K562 (cell line): Measurements from ENCODE around the gene KNG1.

Experiments used
- CCNT2 ChIP-seq: IDR thresholded peaks from 2 replicates; pipeline ENCODE4 v1.6.1; 2011; ENCODE audit warnings: borderline replicate concordance, low read depth, mild to moderate bottlenecking, moderate library complexity, mixed read lengths, low read length; ENCODE audit not compliant: insufficient read length; ENCODE audit errors: extremely low read depth
- CHD1 ChIP-seq: fragments of 200-600 bp; sonication (generic); IDR thresholded peaks from one replicate; pipeline ENCODE4 v1.6.1; 2012; ENCODE audit warnings: mild to moderate bottlenecking, moderate library complexity, low read length, inconsistent platforms
- E2F4 ChIP-seq: sonication (generic); formaldehyde crosslinking; IDR thresholded peaks from 2 replicates; pipeline ENCODE4 v1.8.0; 2022; ENCODE audit warnings: mild to moderate bottlenecking, low read depth, missing genetic modification reagents
- ETS1 ChIP-seq: conservative IDR thresholded peaks from 2 replicates; pipeline ENCODE4 v1.6.1; 2011; ENCODE audit warnings: low read depth, mild to moderate bottlenecking, low read length; ENCODE audit not compliant: control insufficient read depth
- EZH2 ChIP-seq: IDR thresholded peaks from 2 replicates; pipeline ENCODE4 v1.6.1; 2012; ENCODE audit warnings: low read depth, mild to moderate bottlenecking, inconsistent platforms, low read length, borderline replicate concordance
- FIP1L1 ChIP-seq: fragments of 200-400 bp; formaldehyde crosslinking; IDR thresholded peaks from 2 replicates; pipeline ENCODE4 v1.6.1; 2018; ENCODE audit warnings: mild to moderate bottlenecking, low read depth, low read length; ENCODE audit not compliant: poor library complexity, severe bottlenecking
- POLR2AphosphoS5 ChIP-seq: IDR thresholded peaks from 2 replicates; pipeline ENCODE4 v1.6.1; 2011; ENCODE audit warnings: mild to moderate bottlenecking, low read depth, low read length, moderate library complexity; ENCODE audit not compliant: control insufficient read depth, insufficient read depth
- RAD21 ChIP-seq, 2 experiments: fragments of 250-450 bp in 1 of 2; fragments of 450-650 bp in 1 of 2; sonication (Bioruptor Pico) in 1 of 2; formaldehyde crosslinking in 1 of 2; IDR thresholded peaks in 1 of 2; conservative IDR thresholded peaks in 1 of 2; 2 replicates each; pipeline versions ENCODE4 v1.4.0 to v1.8.0; 2020 to 2022; ENCODE audit warnings: mild to moderate bottlenecking in 2 of 2, moderate library complexity in 1 of 2
- TRIM28 ChIP-seq: fragments of 450-650 bp; IDR thresholded peaks from 2 replicates; pipeline ENCODE4 v1.6.1; 2017
- ZBTB1 ChIP-seq: sonication (generic); formaldehyde crosslinking; IDR thresholded peaks from 2 replicates; pipeline ENCODE4 v1.8.1; 2023; ENCODE audit warnings: missing genetic modification reagents, low read depth, mild to moderate bottlenecking, borderline replicate concordance

- no peak for TF ChIP-seq POLR2AphosphoS5
- no peak for TF ChIP-seq ETS1
- no peak for TF ChIP-seq FIP1L1
- TF ChIP-seq TRIM28: no peak
- no peak for TF ChIP-seq CHD1
- TF ChIP-seq E2F4: no peak
- no peak for TF ChIP-seq EZH2
- no peak for TF ChIP-seq ZBTB1
- TF ChIP-seq CCNT2: no peak
- no peak for TF ChIP-seq RAD21 (CRISPR knock-in tag; conservative IDR thresholded peaks at IDR 0.05 in 1 of 2, IDR thresholded peaks at IDR 0.05 in 1 of 2)
Measured at GRCh38 chr3:186697510-186697909, 19.6 kb upstream of the KNG1 start.
